ENCODE results near the gene PRELID3B. TPM values are rescaled to one million over a fixed set of nuclear protein-coding genes. Genes with fewer than 3 reads are reported as not detected.

Gene PRELID3B
- total RNA-seq, 1 donor from 2014 or later = 78.8 TPM

- peaks cover 4% of the 10 kb centered on the region for H3K27me3 Mint-ChIP-seq (ENCODE audit: insufficient read depth, low read depth)
- Histone ChIP-seq H3K9me3 (ENCODE audit: low read depth) (no peaks in the 10 kb centered on the region), H2AFZ (replicated peaks) (no peak overlapping the region), H3K79me2 (ENCODE audit: low read depth) (no peaks in the 10 kb centered on the region), H3K4me3 (no peak overlapping the region), H3K27me3 (no peaks in the 10 kb centered on the region), H3K27ac (no peak overlapping the region), H3F3A (ENCODE audit: low read depth) (peaks cover 5% of the 10 kb centered on the region), H4K20me1 (ENCODE audit: low read depth) (no peaks in the 10 kb centered on the region), H3K36me3 (peaks cover 9% of the 10 kb centered on the region), H3K4me2 (no peak overlapping the region), H3K9ac (no peak overlapping the region), H3K4me1 (no peaks in the 10 kb centered on the region)
- H3K4me3 Mint-ChIP-seq = no peak overlapping the region
- no peaks in the 10 kb centered on the region for H3K9me3 Mint-ChIP-seq
- TF ChIP-seq CTCF (IDR thresholded peaks at IDR 0.05) (no peak), EZH2 (IDR thresholded peaks at IDR 0.05) (no peak), EZH2phosphoT487 (IDR thresholded peaks at IDR 0.05) (no peak)
- no peaks in the 10 kb centered on the region for H3K4me1 Mint-ChIP-seq
- no peak for DNase-seq (ENCODE audit: low spot score)
- no peak overlapping the region for H3K27ac Mint-ChIP-seq
- H3K36me3 Mint-ChIP-seq = peaks cover 31% of the 10 kb centered on the region
These were observed 46.9 kb downstream of the PRELID3B start for GRCh38 chr20:58995461-58996225.

- Mint-ChIP-seq H3K4me3 (no peak overlapping the region), H3K27me3 (ENCODE audit: insufficient read depth, low read depth) (peaks cover 5% of the 10 kb centered on the region), H3K27ac (no peak overlapping the region), H3K4me1 (no peaks in the 10 kb centered on the region), H3K9me3 (no peaks in the 10 kb centered on the region), H3K36me3 (peaks cover 34% of the 10 kb centered on the region)
- peaks cover 9% of the 10 kb centered on the region for H3K36me3 ChIP-seq
- H3K4me1 ChIP-seq = no peaks in the 10 kb centered on the region
- no peak overlapping the region for H3K27ac ChIP-seq
- H2AFZ ChIP-seq (replicated peaks) = no peak overlapping the region
- no peak overlapping the region for H3K9ac ChIP-seq
- no peak for DNase-seq (ENCODE audit: low spot score)
- no peak overlapping the region for H3K4me2 ChIP-seq
- H4K20me1 ChIP-seq (ENCODE audit: low read depth) = no peaks in the 10 kb centered on the region
- TF ChIP-seq CTCF (IDR thresholded peaks at IDR 0.05) (no peak), EZH2 (IDR thresholded peaks at IDR 0.05) (no peak), EZH2phosphoT487 (IDR thresholded peaks at IDR 0.05) (no peak)
- H3K9me3 ChIP-seq (ENCODE audit: low read depth) = no peaks in the 10 kb centered on the region
- no peaks in the 10 kb centered on the region for H3K79me2 ChIP-seq (ENCODE audit: low read depth)
- H3F3A ChIP-seq (ENCODE audit: low read depth) = peaks cover 5% of the 10 kb centered on the region
- H3K27me3 ChIP-seq = no peaks in the 10 kb centered on the region
- H3K4me3 ChIP-seq = no peak overlapping the region
These were observed 48.0 kb downstream of the PRELID3B start for GRCh38 chr20:58994390-58995159.

GRCh38 chr20:58993332-58994248, 49.0 kb downstream of the PRELID3B start:
- H3K27ac ChIP-seq = no peak overlapping the region
- Mint-ChIP-seq H3K4me1 (no peaks in the 10 kb centered on the region), H3K4me3 (no peak overlapping the region), H3K36me3 (peaks cover 38% of the 10 kb centered on the region), H3K27me3 (ENCODE audit: insufficient read depth, low read depth) (peaks cover 5% of the 10 kb centered on the region), H3K9me3 (no peaks in the 10 kb centered on the region), H3K27ac (no peak overlapping the region)
- DNase-seq (ENCODE audit: low spot score) = no peak
- H3K79me2 ChIP-seq (ENCODE audit: low read depth) = no peaks in the 10 kb centered on the region
- no peaks in the 10 kb centered on the region for H3K27me3 ChIP-seq
- no peaks in the 10 kb centered on the region for H3K4me1 ChIP-seq
- H3F3A ChIP-seq (ENCODE audit: low read depth) = peaks cover 5% of the 10 kb centered on the region
- H2AFZ ChIP-seq (replicated peaks) = no peak overlapping the region
- H3K9me3 ChIP-seq (ENCODE audit: low read depth) = no peaks in the 10 kb centered on the region
- H3K4me3 ChIP-seq = no peak overlapping the region
- no peak overlapping the region for H3K4me2 ChIP-seq
- TF ChIP-seq EZH2 (IDR thresholded peaks at IDR 0.05) (no peak), EZH2phosphoT487 (IDR thresholded peaks at IDR 0.05) (no peak), CTCF (IDR thresholded peaks at IDR 0.05) (no peak)
- peaks cover 9% of the 10 kb centered on the region for H3K36me3 ChIP-seq
- H3K9ac ChIP-seq = no peak overlapping the region
- H4K20me1 ChIP-seq (ENCODE audit: low read depth) = no peaks in the 10 kb centered on the region

All from neural progenitor cell (in vitro differentiated cells).